HAP-1 (cell line): ENCODE results near the gene CYP1A2.
A peak's percentile ranks its signal among the peaks of the same experiment; 100 is the strongest.

Source experiments
- DNase-seq, 2 experiments: peaks; one replicate each; pipeline ENCODE4 v3.0.0-alpha.2; 2016 to 2020; ENCODE audit warnings: low spot score in 2 of 2
- H3K27me3 ChIP-seq: fragments of 250-450 bp; sonication (Bioruptor Pico); 2 replicates; pipeline ENCODE4 v1.5.1; 2020; ENCODE audit warnings: low read depth, mild to moderate bottlenecking, moderate library complexity
- H3K36me3 ChIP-seq: fragments of 250-450 bp; sonication (Bioruptor Pico); replicated peaks from 2 replicates; pipeline ENCODE4 v1.5.1; 2020; ENCODE audit warnings: mild to moderate bottlenecking
- H3K4me1 ChIP-seq: fragments of 250-450 bp; sonication (Bioruptor Pico); 2 replicates; pipeline ENCODE4 v1.5.1; 2020; ENCODE audit warnings: mild to moderate bottlenecking
- H3K4me3 ChIP-seq: fragments of 250-450 bp; sonication (Bioruptor Pico); 2 replicates; pipeline ENCODE4 v1.5.1; 2020; ENCODE audit warnings: mild to moderate bottlenecking, moderate library complexity
- H3K9me3 ChIP-seq: fragments of 250-450 bp; sonication (Bioruptor Pico); 2 replicates; pipeline ENCODE4 v1.5.1; 2020; ENCODE audit warnings: mild to moderate bottlenecking, moderate library complexity
- in situ Hi-C: fragments of 300-500 bp; cut with MboI; formaldehyde crosslinking; loops from 3 replicates; pipeline ENCODE4 v1.14.3; 2020; ENCODE audit warnings: low sequenced_read_pairs, inconsistent platforms, mixed read lengths

CYP1A2 gene

DNA sequence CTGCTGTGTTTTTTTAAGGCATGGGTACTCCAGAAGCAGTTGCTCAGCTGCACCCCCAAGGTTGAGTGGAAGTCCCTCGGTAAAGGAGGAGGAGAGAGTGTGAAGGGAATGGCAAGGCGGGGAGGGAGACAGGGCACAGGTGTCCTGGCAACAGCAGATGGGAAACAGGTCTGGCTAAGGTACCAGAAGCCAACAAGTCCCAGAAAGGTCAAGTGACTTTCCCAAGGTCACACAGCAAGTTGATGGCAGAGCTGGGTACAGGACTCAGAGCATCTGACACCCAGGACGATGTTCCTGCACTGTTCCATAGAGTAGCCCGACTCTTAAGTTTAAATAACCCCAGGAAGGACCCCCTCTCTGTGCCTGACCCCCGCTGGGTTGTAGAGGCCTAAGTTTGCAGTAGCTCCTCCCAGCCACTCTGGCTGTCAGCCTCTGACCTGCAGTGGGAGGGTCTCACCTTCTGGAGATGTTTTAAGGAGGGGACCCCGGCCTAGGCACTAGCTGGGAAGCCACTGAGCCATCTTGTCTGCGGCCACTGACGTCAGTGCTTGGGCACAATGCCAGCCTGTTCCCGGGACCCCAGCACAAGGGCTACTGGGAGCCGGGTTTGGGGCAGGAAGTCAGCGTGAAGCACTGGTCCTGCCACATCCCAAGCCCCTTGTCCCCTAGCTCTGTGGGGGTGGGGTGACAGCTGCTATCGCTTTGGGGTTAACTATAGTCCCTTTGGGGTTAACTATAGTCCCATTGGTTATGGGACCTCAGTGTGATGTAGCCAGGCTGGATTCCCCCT lies 43.8 kb downstream of the CYP1A2 start:
- Histone ChIP-seq H3K36me3 (peaks cover 27% of the 10 kb centered on the region), H3K27me3 (no peaks in the 10 kb centered on the region), H3K4me1 (peaks cover 2% of the 10 kb centered on the region; the same call in 1 of the 2 replicates), H3K9me3 (no peaks in the 10 kb centered on the region), H3K4me3 (no peak overlapping the region)
- in situ Hi-C loops, result no loop called here
- DNase-seq, result no peak

DNA sequence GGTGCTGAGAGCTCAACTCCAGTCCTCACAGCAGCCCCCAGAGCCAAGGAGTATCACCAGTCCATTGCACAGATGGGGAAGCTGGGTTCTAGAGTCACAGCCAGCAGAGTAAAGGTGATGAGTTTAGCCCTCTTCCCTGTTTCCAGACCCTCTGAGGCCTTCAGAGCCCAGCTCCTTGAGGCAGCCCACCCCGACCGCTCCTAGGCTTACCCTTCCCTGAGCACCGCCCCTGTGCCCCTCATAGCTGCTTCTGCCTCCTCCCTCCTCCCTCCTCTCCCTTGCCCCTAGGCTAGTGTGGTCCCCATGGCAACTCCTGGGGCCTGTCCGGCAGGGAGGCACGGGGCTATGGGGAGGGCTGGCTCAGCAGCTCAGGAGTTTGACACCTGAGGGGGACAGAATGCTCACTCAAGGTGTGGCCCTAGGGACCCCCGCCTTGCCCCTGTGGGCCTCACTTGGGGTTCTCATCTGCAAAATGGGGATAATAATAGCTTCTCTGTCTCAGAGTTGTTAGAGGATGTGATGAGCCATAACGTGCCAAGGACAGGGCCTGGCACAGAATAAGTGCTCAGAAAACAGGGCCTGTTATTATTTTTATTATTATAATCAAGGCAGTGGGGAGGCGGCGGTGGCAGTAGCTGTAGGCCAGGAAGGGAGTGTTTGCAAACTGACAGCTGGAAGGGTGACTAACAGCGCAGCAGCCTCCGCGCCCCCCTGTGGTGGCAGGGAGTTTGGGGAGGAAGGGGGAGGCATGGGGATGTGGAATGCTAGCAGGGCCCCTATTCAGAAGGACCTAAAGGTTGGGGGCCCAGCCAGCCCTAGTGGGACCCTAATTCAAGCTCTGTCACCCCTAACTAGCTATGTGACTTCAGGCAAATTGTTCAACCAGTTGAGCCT lies 44.7 kb downstream of the CYP1A2 start:
- in situ Hi-C loops, result no loop called here
- H3K9me3 ChIP-seq, result no peaks in the 10 kb centered on the region
- no peaks in the 10 kb centered on the region for H3K27me3 ChIP-seq
- peak in 1 of 2 experiments; percentile 51 for DNase-seq
- H3K4me3 ChIP-seq, result no peak overlapping the region
- peaks cover 30% of the 10 kb centered on the region for H3K36me3 ChIP-seq
- H3K4me1 ChIP-seq, result no peaks in the 10 kb centered on the region; the same call in 1 of the 2 replicates

DNA sequence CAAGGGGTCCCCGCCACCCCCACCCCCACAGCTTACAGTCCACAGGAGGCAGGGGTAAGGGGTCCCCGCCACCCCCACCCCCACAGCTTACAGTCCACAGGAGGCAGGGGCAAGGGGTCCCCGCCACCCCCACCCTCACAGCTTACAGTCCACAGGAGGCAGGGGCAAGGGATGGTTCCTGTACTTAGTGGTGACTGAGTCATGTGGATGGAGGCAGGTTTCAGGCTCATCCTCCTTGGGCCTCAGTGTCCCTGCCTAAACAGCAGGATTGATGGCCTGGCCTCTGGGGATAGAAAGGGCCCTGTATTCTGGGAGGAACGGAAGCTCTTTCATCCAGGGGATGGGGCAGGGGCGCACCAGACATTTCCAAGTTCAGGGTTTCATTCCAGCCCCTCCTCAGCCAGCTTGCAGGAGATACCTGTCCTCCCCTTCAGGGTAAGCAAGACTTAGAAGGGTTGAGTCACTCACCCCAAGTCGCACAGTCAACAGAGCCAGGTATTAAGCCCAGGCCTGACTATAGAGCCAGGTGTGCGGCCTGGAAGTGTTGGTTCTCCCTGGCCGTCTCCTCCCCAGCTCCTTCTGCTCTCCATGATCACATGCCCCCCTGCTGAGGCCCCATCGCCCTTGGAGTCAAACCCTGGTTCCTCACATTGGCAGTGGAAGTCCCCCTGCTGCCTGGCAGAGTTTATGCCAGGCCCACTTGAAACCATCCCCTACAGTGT lies 45.8 kb downstream of the CYP1A2 start:
- Histone ChIP-seq H3K4me1 (no peaks in the 10 kb centered on the region; the same call in 1 of the 2 replicates), H3K9me3 (no peaks in the 10 kb centered on the region), H3K27me3 (no peaks in the 10 kb centered on the region), H3K4me3 (no peak overlapping the region), H3K36me3 (peaks cover 32% of the 10 kb centered on the region)
- no peak for DNase-seq
- in situ Hi-C loops, result no loop called here

DNA sequence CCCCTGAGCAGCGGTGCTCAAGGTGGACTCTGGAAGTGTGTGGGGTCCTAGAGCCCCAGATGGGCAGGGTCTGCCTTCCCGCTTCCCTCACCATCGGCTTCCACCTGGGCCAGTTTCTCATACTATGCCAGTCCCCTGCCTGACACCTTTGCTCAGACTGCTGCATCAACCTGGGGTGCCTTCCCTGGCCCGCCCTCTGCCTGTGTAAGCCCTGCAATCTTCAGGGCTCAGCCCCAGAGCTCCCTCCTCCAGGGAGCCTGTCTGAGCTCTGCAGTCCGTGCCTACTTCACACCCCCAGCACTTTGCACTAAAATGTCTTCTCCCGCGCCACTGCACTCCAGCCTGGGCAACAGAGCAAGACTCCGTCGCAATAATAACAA lies 46.3 kb downstream of the CYP1A2 start:
- no peak for DNase-seq
- H3K27me3 ChIP-seq, result no peaks in the 10 kb centered on the region
- H3K4me1 ChIP-seq, result no peaks in the 10 kb centered on the region; the same call in 1 of the 2 replicates
- in situ Hi-C loops, result no loop called here
- no peaks in the 10 kb centered on the region for H3K9me3 ChIP-seq
- no peak overlapping the region for H3K4me3 ChIP-seq
- H3K36me3 ChIP-seq, result peaks cover 32% of the 10 kb centered on the region

DNA sequence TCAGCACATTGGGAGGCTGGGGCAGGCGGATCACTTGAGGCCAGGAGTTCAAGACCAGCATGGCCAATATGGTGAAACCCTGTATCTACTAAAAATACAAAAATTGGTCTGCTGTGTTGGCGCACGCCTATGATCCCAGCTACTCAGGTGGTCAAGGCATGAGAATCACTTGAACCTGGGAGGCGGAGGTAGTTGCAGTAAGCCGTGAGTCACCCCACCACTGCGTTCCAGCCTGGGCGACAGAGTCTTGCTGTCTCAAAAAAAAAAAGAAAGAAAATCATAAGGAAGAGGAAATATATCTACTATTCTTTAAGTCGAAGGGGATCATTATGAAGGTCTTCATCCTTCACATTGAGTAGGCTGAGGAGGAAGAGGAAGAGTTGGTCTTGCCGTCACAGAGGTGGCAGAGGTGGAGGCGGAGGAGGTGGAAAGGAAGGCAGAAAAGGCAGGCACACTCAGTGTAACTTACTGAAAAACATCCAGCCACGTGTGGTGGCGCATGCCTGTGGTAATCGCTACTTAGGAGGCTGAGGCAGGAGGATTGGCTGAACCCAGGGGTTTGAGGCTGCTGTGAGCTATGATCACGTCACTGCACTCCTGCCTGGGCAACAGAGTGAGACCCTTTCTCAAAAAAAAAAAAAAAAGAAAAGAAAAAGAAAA lies 47.5 kb downstream of the CYP1A2 start:
- no peaks in the 10 kb centered on the region for H3K9me3 ChIP-seq
- no peaks in the 10 kb centered on the region for H3K27me3 ChIP-seq
- no peaks in the 10 kb centered on the region for H3K4me1 ChIP-seq
- H3K4me3 ChIP-seq, result no peak overlapping the region
- in situ Hi-C loops, result no loop called here
- peaks cover 38% of the 10 kb centered on the region for H3K36me3 ChIP-seq
- DNase-seq, result no peak

DNA sequence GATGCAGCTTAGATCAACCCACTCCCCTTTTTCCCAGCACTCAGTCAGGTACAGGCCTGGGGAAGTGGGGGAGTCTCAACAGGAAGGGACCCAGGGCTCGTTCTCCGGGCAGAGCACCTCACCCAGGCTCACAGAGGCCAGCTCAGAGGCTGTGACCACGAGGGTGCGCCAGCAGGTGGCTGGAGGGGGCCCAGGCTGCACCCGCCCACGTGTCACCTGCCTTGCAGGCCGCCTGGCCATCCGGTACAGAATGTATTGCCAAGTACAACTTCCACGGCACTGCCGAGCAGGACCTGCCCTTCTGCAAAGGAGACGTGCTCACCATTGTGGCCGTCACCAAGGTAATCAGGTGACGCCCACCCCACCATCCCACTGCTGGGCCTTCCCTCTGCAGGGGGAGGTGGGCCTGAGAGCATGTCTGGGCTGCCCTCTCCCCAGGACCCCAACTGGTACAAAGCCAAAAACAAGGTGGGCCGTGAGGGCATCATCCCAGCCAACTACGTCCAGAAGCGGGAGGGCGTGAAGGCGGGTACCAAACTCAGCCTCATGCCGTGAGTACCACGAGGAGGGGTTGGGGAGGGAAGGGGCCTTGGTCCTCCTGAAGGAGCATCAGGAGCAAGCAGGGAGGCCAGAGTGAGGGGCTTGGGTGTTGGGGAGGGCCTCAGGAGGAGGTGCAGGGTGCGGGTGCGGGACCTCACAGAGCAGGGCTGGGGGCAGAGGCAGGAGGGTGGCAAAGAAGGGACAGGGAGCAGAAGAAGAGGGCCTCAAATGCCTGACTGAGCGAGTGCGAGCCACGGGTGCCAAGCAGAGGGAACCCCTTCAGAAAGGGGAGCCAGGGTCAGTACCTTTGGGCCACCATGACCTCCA lies 50.0 kb downstream of the CYP1A2 start:
- DNase-seq, result no peak
- Histone ChIP-seq H3K4me1 (no peaks in the 10 kb centered on the region), H3K4me3 (no peak overlapping the region), H3K36me3 (peaks cover 60% of the 10 kb centered on the region), H3K27me3 (no peaks in the 10 kb centered on the region), H3K9me3 (no peaks in the 10 kb centered on the region)
- in situ Hi-C loops, result no loop called here

DNA sequence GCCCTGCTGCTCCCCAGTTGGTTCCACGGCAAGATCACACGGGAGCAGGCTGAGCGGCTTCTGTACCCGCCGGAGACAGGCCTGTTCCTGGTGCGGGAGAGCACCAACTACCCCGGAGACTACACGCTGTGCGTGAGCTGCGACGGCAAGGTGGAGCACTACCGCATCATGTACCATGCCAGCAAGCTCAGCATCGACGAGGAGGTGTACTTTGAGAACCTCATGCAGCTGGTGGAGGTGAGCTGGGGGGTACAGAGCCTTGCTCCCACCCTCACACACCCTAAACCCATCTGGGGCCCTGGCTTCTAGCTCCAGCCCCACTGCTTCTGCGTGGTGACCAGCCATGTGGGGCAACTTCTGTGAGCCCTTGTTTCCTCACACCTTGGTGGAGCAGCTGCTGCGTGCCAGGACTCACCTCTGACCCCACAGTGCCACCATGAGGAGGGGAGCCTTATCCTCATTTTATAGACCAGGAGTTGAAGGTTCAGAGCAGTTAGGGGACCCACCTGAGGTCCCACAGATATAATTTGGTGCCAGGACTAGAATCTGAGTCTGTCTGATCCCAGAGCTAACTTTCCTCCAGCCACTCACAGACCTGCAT lies 50.7 kb downstream of the CYP1A2 start:
- Histone ChIP-seq H3K27me3 (no peaks in the 10 kb centered on the region), H3K4me3 (no peak overlapping the region), H3K36me3 (peaks cover 66% of the 10 kb centered on the region), H3K9me3 (no peaks in the 10 kb centered on the region), H3K4me1 (no peaks in the 10 kb centered on the region)
- in situ Hi-C loops, result no loop called here
- DNase-seq, result no peak

DNA sequence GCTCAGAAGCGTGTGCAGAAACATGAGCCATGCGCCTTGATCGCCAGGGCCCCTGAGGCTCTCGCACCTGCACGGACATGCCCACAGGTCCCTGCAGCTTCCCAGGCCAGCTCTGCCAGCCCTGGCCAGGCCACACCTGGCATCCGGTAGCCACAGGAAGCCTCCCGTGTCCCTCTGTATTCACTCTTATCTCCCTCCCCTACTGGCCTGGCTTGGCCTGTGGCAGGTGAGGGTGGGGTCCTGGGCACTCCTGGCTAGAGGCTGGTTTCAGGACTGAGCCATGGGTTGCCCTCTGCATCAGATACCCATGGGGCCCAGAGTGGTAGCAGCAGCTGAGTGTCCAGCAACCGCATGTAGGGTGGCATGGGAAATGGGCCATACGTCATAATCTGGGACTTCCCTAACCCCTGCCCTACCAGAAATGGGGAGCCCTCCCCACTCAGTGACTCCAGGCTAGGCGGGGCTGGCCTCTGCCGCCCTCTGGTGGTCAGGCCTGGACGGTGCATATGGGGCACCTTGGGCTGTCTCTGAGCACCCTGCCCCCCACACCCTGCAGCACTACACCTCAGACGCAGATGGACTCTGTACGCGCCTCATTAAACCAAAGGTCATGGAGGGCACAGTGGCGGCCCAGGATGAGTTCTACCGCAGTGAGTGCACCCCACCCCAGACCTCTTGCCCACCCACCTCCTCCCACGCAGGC lies 51.4 kb downstream of the CYP1A2 start:
- no peaks in the 10 kb centered on the region for H3K9me3 ChIP-seq
- no peak overlapping the region for H3K4me3 ChIP-seq
- H3K4me1 ChIP-seq, result no peaks in the 10 kb centered on the region
- no peaks in the 10 kb centered on the region for H3K27me3 ChIP-seq
- peak; percentile 74 to 89 for DNase-seq
- peaks cover 66% of the 10 kb centered on the region for H3K36me3 ChIP-seq
- in situ Hi-C loops, result loop anchor here (25.0 kb wide), 1 partner anchor 512 kb away; no protein-coding TSS in a partner anchor

DNA sequence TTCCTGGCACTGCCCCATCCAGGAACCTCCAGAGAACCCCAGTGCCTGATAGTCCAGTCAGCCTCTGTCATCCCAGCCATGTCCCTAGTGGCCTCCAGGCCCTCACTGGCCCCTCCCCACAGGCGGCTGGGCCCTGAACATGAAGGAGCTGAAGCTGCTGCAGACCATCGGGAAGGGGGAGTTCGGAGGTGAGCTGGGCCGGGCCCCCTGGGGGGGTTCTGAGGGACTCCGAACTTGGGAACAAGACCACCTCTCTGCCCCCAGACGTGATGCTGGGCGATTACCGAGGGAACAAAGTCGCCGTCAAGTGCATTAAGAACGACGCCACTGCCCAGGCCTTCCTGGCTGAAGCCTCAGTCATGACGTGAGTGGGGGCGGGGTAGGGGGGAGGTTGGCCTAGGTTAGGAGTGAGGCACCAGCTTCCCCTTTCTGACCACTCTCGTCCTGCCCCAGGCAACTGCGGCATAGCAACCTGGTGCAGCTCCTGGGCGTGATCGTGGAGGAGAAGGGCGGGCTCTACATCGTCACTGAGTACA lies 52.0 kb downstream of the CYP1A2 start:
- no peak overlapping the region for H3K4me3 ChIP-seq
- no peaks in the 10 kb centered on the region for H3K9me3 ChIP-seq
- DNase-seq, result no peak
- no peaks in the 10 kb centered on the region for H3K4me1 ChIP-seq
- peaks cover 66% of the 10 kb centered on the region for H3K36me3 ChIP-seq
- no peaks in the 10 kb centered on the region for H3K27me3 ChIP-seq
- in situ Hi-C loops, result loop anchor here (25.0 kb wide), 1 partner anchor 512 kb away; no protein-coding TSS in a partner anchor

DNA sequence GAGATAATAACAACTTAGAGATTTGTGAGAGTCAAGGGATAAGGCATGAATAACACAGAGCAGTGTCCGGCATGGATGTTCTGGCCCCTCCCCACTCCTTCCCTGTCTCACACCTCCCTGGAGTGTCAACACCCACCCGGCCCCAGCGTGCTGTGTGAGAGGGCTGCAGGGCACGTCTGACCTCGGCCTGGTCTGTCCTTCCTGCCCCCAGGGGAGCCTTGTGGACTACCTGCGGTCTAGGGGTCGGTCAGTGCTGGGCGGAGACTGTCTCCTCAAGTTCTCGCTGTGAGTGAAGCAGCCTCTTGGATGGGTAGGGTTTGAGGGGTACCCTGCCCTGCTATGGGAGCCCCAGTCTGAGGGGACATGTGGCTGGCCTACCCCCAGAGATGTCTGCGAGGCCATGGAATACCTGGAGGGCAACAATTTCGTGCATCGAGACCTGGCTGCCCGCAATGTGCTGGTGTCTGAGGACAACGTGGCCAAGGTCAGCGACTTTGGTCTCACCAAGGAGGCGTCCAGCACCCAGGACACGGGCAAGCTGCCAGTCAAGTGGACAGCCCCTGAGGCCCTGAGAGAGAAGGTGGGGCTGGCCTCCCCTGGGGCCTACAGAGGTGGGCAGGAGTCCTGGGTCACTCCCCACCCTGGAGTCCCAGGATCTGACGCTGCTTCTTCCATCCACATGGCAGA lies 52.8 kb downstream of the CYP1A2 start:
- in situ Hi-C loops, result loop anchor here (25.0 kb wide), 1 partner anchor 511 kb away; no protein-coding TSS in a partner anchor

DNA sequence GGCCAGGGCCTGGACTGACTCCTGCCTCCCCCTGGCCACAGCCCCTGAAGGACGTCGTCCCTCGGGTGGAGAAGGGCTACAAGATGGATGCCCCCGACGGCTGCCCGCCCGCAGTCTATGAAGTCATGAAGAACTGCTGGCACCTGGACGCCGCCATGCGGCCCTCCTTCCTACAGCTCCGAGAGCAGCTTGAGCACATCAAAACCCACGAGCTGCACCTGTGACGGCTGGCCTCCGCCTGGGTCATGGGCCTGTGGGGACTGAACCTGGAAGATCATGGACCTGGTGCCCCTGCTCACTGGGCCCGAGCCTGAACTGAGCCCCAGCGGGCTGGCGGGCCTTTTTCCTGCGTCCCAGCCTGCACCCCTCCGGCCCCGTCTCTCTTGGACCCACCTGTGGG lies 53.6 kb downstream of the CYP1A2 start:
- Histone ChIP-seq H3K36me3 (peaks cover 66% of the 10 kb centered on the region), H3K4me3 (no peak overlapping the region), H3K4me1 (no peaks in the 10 kb centered on the region), H3K27me3 (no peaks in the 10 kb centered on the region), H3K9me3 (no peaks in the 10 kb centered on the region)
- DNase-seq, result no peak
- in situ Hi-C loops, result loop anchor here (25.0 kb wide), 1 partner anchor 510 kb away; no protein-coding TSS in a partner anchor

More for the DNA sequence above, 52.8 kb downstream of the CYP1A2 start:
- Histone ChIP-seq H3K4me3 (no peak overlapping the region), H3K4me1 (no peaks in the 10 kb centered on the region), H3K9me3 (no peaks in the 10 kb centered on the region), H3K36me3 (peaks cover 66% of the 10 kb centered on the region), H3K27me3 (no peaks in the 10 kb centered on the region)
- no peak for DNase-seq
